Colon (tissue), 2 donors: ENCODE data around the gene CERS3.

Experiments
- FAIRE-seq: peaks from 2 replicates; lab custom pipeline; 2012; peaks lifted over from hg19 to GRCh38; lab: Jason Lieb, UNC
- donor health status: control.
- donor health status: control.

The CERS3 gene

GRCh38 chr15:100529556-100529955 is 806 bp upstream of the CERS3 start:
- FAIRE-seq: no peak

GRCh38 chr15:100526027-100526481 is 2.7 kb downstream of the CERS3 start:
- no peak for FAIRE-seq

GRCh38 chr15:100525436-100525835 is 3.3 kb downstream of the CERS3 start:
- no peak for FAIRE-seq

GRCh38 chr15:100524326-100524725 is 4.4 kb downstream of the CERS3 start:
- FAIRE-seq: no peak

- FAIRE-seq: no peak
Measured at GRCh38 chr15:100521907-100522306, 6.8 kb downstream of the CERS3 start.

- FAIRE-seq: no peak
Measured at GRCh38 chr15:100520132-100520921, 8.4 kb downstream of the CERS3 start.

GRCh38 chr15:100517846-100518245 is 10.9 kb downstream of the CERS3 start:
- FAIRE-seq: no peak

GRCh38 chr15:100516643-100517512 is 11.9 kb downstream of the CERS3 start:
- no peak for FAIRE-seq

GRCh38 chr15:100515758-100516157 is 13.0 kb downstream of the CERS3 start:
- no peak for FAIRE-seq

GRCh38 chr15:100508641-100509300 is 20.0 kb downstream of the CERS3 start:
- no peak for FAIRE-seq

- FAIRE-seq: no peak
Measured at GRCh38 chr15:100502651-100503050, 26.1 kb downstream of the CERS3 start.

GRCh38 chr15:100501117-100501516 is 27.6 kb downstream of the CERS3 start:
- no peak for FAIRE-seq

GRCh38 chr15:100500226-100500990 is 28.3 kb downstream of the CERS3 start:
- FAIRE-seq: no peak

- no peak for FAIRE-seq
Measured at GRCh38 chr15:100495861-100496260, 32.9 kb downstream of the CERS3 start.

GRCh38 chr15:100493213-100493612 is 35.5 kb downstream of the CERS3 start:
- FAIRE-seq: no peak

- FAIRE-seq: no peak
Measured at GRCh38 chr15:100484443-100484842, 44.3 kb downstream of the CERS3 start.

GRCh38 chr15:100483370-100483769 is 45.4 kb downstream of the CERS3 start:
- no peak for FAIRE-seq

GRCh38 chr15:100476805-100477204 is 51.9 kb downstream of the CERS3 start:
- FAIRE-seq: no peak

GRCh38 chr15:100472736-100473135 is 56.0 kb downstream of the CERS3 start:
- FAIRE-seq: no peak

GRCh38 chr15:100471933-100472332 is 56.8 kb downstream of the CERS3 start:
- no peak for FAIRE-seq

- FAIRE-seq: no peak
Measured at GRCh38 chr15:100468285-100468684, 60.5 kb downstream of the CERS3 start.

- no peak for FAIRE-seq
Measured at GRCh38 chr15:100466073-100466472, 62.7 kb downstream of the CERS3 start.
